Panc1 (cell line): ENCODE data around the gene CCR8. TPM values are rescaled to one million over a fixed set of nuclear protein-coding genes. Genes with fewer than 3 reads are reported as not detected.

Experiments used
- ATAC-seq: fragments of 200-7000 bp; cut with Tn5 transposase; 2 replicates; pipeline ENCODE4 v1.9.1; 2020; ENCODE audit warnings: mild to moderate bottlenecking, moderate library complexity
- BruUV-seq: library from RNA; stranded (reverse); fragments of 400-500 nt; replicated peaks from 2 replicates; lab custom pipeline; 2021; lab: Mats Ljungman, UMichigan
- CTCF ChIA-PET: fragments of 300-600 bp; sonication (Branson Sonifier 250); formaldehyde crosslinking; loops from one replicate; lab custom pipeline; 2022; ENCODE audit warnings: antibody characterized with exemption; lab: Charles Lee
- POLR2A ChIA-PET: fragments of 300-600 bp; sonication (Branson Sonifier 250); formaldehyde crosslinking; loops from one replicate; lab custom pipeline; 2022; ENCODE audit warnings: antibody characterized with exemption; lab: Charles Lee
- DNase-seq: peaks from one replicate; pipeline ENCODE4 v3.0.0-alpha.2; 2010; ENCODE audit warnings: low read depth, low spot score
- H3K27ac ChIP-seq: 2 replicates; pipeline ENCODE4 v1.5.1; 2011; ENCODE audit warnings: mild to moderate bottlenecking, low read length, inconsistent platforms
- H3K27me3 ChIP-seq: fragments of 200-500 bp; sonication (Bioruptor generic); 2 replicates; pipeline ENCODE4 v1.6.0; 2014; ENCODE audit warnings: low read length, inconsistent platforms; ENCODE audit not compliant: control insufficient read depth, insufficient read depth
- H3K36me3 ChIP-seq: fragments of 200-500 bp; sonication (Bioruptor generic); 2 replicates; pipeline ENCODE4 v1.5.1; 2014; ENCODE audit warnings: inconsistent platforms, mild to moderate bottlenecking, low read length, moderate library complexity; ENCODE audit not compliant: control insufficient read depth, insufficient read depth
- H3K4me1 ChIP-seq: 2 replicates; pipeline ENCODE4 v1.5.1; 2011; ENCODE audit warnings: inconsistent platforms, mild to moderate bottlenecking, low read length, moderate library complexity; ENCODE audit not compliant: control insufficient read depth, insufficient read depth
- H3K4me3 ChIP-seq, 2 experiments: 2 replicates each; pipeline ENCODE4 v1.5.1; 2011 to 2012; ENCODE audit warnings: low read depth in 2 of 2, low read length in 2 of 2, mild to moderate bottlenecking in 2 of 2, inconsistent platforms in 1 of 2, moderate library complexity in 1 of 2
- H3K9me3 ChIP-seq: fragments of 200-500 bp; sonication (Bioruptor generic); 2 replicates; pipeline ENCODE4 v1.5.1; 2014; ENCODE audit warnings: low read depth, mild to moderate bottlenecking, inconsistent platforms, low read length, moderate library complexity; ENCODE audit not compliant: control insufficient read depth, insufficient read depth
- POLR2AphosphoS5 ChIP-seq: IDR thresholded peaks from 2 replicates; pipeline ENCODE4 v1.6.1; 2012; ENCODE audit warnings: mild to moderate bottlenecking, low read depth, low read length, moderate library complexity
- SIN3A ChIP-seq: IDR thresholded peaks from 2 replicates; pipeline ENCODE4 v1.6.1; 2012; ENCODE audit warnings: low read depth, mild to moderate bottlenecking, low read length, moderate library complexity, borderline replicate concordance; ENCODE audit not compliant: insufficient read depth
- TCF7L2 ChIP-seq: IDR thresholded peaks from 2 replicates; pipeline ENCODE4 v1.6.1; 2011; ENCODE audit warnings: mild to moderate bottlenecking, low read depth, low read length, inconsistent platforms
- in situ Hi-C: cut with HindIII; loops from 2 replicates; pipeline ENCODE4 v1.10.0; 2016; ENCODE audit warnings: low sequenced_read_pairs, low pct_unique_long_range_greater_than_20kb
- intact Hi-C: fragments of 100-400 bp; cut with micrococcal nuclease; formaldehyde crosslinking; loops from one replicate; pipeline ENCODE4 v1.10.0; 2022; ENCODE audit not compliant: unreplicated experiment
- total RNA-seq: library from RNA; stranded (reverse); gene quantifications from one replicate; pipeline ENCODE4 v1.2.1, GENCODE V29; 2021; ENCODE audit not compliant: unreplicated experiment
- TF ChIP-seq, protein P1 (sequence below), 2 experiments: IDR thresholded peaks; 2 replicates each; pipeline ENCODE4 v1.6.1; 2011 to 2012; ENCODE audit warnings: low read depth in 2 of 2, control low read depth in 1 of 2, low read length in 1 of 2, mild to moderate bottlenecking in 1 of 2, moderate library complexity in 1 of 2; ENCODE audit not compliant: insufficient read depth in 1 of 2
- TF ChIP-seq, protein P2 (sequence below): fragments of 450-650 bp; IDR thresholded peaks from 2 replicates; pipeline ENCODE4 v1.5.1; 2017; ENCODE audit warnings: mild to moderate bottlenecking

Gene CCR8
- total RNA-seq, 1 experiment from 2014 or later, result not detected

DNA sequence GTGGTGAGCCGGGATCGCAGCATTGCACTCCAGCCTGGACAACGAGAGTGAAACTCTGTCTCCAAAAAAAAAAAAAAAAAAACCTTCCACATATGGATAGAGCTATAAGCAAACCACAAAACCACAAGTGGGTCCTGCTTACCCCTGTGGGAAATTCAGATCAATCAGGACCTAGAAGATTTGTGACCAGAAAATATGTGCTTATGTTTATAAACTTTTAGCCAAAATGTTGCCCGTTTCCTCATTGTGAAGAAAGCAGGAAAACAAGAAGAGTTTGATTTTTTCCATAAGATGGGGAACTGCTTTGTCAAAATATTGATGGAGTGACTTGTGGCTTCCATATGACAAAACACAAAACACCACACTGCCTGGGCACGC is 50.3 kb downstream of the CCR8 start:
- TF ChIP-seq POLR2AphosphoS5 (no peak), TCF7L2 (no peak), SIN3A (no peak)
- TF ChIP-seq, protein P1, sequence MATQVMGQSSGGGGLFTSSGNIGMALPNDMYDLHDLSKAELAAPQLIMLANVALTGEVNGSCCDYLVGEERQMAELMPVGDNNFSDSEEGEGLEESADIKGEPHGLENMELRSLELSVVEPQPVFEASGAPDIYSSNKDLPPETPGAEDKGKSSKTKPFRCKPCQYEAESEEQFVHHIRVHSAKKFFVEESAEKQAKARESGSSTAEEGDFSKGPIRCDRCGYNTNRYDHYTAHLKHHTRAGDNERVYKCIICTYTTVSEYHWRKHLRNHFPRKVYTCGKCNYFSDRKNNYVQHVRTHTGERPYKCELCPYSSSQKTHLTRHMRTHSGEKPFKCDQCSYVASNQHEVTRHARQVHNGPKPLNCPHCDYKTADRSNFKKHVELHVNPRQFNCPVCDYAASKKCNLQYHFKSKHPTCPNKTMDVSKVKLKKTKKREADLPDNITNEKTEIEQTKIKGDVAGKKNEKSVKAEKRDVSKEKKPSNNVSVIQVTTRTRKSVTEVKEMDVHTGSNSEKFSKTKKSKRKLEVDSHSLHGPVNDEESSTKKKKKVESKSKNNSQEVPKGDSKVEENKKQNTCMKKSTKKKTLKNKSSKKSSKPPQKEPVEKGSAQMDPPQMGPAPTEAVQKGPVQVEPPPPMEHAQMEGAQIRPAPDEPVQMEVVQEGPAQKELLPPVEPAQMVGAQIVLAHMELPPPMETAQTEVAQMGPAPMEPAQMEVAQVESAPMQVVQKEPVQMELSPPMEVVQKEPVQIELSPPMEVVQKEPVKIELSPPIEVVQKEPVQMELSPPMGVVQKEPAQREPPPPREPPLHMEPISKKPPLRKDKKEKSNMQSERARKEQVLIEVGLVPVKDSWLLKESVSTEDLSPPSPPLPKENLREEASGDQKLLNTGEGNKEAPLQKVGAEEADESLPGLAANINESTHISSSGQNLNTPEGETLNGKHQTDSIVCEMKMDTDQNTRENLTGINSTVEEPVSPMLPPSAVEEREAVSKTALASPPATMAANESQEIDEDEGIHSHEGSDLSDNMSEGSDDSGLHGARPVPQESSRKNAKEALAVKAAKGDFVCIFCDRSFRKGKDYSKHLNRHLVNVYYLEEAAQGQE (IDR thresholded peaks at IDR 0.05; ENCODE audit: insufficient read depth in 1 of 2, low read depth in 2 of 2, low read length in 1 of 2), result no peak
- TF ChIP-seq, protein P2, sequence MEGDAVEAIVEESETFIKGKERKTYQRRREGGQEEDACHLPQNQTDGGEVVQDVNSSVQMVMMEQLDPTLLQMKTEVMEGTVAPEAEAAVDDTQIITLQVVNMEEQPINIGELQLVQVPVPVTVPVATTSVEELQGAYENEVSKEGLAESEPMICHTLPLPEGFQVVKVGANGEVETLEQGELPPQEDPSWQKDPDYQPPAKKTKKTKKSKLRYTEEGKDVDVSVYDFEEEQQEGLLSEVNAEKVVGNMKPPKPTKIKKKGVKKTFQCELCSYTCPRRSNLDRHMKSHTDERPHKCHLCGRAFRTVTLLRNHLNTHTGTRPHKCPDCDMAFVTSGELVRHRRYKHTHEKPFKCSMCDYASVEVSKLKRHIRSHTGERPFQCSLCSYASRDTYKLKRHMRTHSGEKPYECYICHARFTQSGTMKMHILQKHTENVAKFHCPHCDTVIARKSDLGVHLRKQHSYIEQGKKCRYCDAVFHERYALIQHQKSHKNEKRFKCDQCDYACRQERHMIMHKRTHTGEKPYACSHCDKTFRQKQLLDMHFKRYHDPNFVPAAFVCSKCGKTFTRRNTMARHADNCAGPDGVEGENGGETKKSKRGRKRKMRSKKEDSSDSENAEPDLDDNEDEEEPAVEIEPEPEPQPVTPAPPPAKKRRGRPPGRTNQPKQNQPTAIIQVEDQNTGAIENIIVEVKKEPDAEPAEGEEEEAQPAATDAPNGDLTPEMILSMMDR, result no peak
- intact Hi-C loops, result loop anchor here (10.0 kb wide), 2 partner anchors 85 to 185 kb away; partner anchors contain the start of gene XIRP1
- Histone ChIP-seq H3K4me1 (peaks cover 8% of the 10 kb centered on the region), H3K36me3 (no peaks in the 10 kb centered on the region; the same call in 1 of the 2 replicates), H3K27me3 (no peaks in the 10 kb centered on the region), H3K9me3 (no peaks in the 10 kb centered on the region), H3K27ac (no peak overlapping the region), H3K4me3 (no peak overlapping the region)
- ChIA-PET POLR2A (no interaction called here), CTCF (no interaction called here)
- ATAC-seq (no peak), DNase-seq (no peak)
- in situ Hi-C loops, result no loop called here
- BruUV-seq, result no TSS peak

- ATAC-seq (no peak), DNase-seq (no peak)
- ChIA-PET POLR2A (no interaction called here), CTCF (no interaction called here)
- Histone ChIP-seq H3K27me3 (no peaks in the 10 kb centered on the region), H3K4me3 (no peak overlapping the region), H3K4me1 (peaks cover 14% of the 10 kb centered on the region), H3K27ac (no peak overlapping the region), H3K9me3 (no peaks in the 10 kb centered on the region), H3K36me3 (no peaks in the 10 kb centered on the region; the same call in 1 of the 2 replicates)
- BruUV-seq, result no TSS peak
- in situ Hi-C loops (no loop called here), intact Hi-C loops (no loop called here)
- no peak for TF ChIP-seq SIN3A
- TF ChIP-seq, protein P2, result no peak
- TF ChIP-seq, protein P1 (IDR thresholded peaks at IDR 0.05; ENCODE audit: insufficient read depth in 1 of 2, low read depth in 2 of 2, low read length in 1 of 2), result no peak
Measured at GRCh38 chr3:39381432-39381831, 51.9 kb downstream of the CCR8 start.

Other genes starting within 250 kb of the CCR8 start
- gene GORASP1, start 222.1 kb upstream of the CCR8 start, total RNA-seq, result 39.4 TPM
- gene TTC21A, start 222.0 kb upstream of the CCR8 start, total RNA-seq, result 7.7 TPM
- 4.5 TPM for gene CSRNP1, start 176.1 kb upstream of the CCR8 start, total RNA-seq
- gene XIRP1, start 137.1 kb upstream of the CCR8 start, total RNA-seq, result not detected
- gene CX3CR1, start 49.7 kb upstream of the CCR8 start, total RNA-seq, result not detected
- gene SLC25A38, start 53.7 kb downstream of the CCR8 start, total RNA-seq, result 21.5 TPM
- gene RPSA, start 77.0 kb downstream of the CCR8 start, total RNA-seq, result 856 TPM
- not detected for gene MOBP, start 138.0 kb downstream of the CCR8 start, total RNA-seq